Activated CD8-positive, alpha-beta memory T cell treated with anti-CD3 and anti-CD28 coated beads for 24 hours (primary cell): ENCODE results near the gene HNRNPDL.
A peak's percentile ranks its signal among the peaks of the same experiment; 100 is the strongest.
"Not testable (repeated sequence)": the region's sequence is repeated elsewhere in the genome, so short reads cannot be mapped to it uniquely, and the experiment has no call there.

Experiments used
- DNase-seq: peaks from one replicate; pipeline ENCODE4 v3.0.0-alpha.2; 2020

Gene HNRNPDL

DNA sequence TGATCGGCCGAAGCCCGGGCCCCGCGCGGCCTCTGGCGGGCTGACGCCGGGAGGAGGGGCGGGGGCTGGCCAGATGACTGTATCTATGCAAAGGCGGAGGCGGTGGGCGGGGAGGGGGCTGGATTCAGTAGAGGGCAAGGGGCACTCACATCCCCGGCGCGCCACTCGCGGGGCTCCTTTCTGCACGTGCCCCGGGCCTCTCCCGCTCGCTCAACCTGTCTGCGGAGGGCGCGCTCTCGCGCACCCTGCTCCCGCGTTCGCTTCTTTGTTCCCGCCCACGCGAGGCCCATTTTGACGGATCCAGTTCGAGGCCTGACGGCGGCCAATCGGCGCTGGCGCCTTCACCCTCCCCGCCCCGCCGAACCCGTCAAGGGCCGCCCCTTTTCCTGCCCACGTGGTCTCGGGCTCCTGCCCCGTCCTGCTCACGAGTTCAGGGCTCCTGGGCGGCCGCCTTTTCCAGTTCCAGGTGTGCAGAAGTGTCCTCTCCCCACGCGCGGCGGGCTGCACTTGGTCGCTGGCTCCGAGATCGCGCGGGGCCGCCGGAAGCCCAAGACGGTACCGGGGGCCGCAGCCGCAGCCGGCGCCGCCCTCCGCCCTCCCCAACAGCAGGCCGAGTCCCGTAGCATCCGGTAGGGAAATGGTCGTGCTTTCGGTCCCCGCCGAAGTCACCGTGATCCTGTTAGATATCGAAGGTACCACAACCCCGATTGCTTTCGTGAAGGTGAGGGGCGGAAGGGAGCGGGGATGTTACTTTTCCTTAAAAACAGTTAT, at the start of gene HNRNPDL, which contains the start of gene ENOPH1:
TSS of gene HNRNPDL (minus strand) at position 270 of the 771 bp plus-strand sequence. CDS start 772 bp downstream, outside the sequence.
TSS of gene ENOPH1 (plus strand) at position 398 of the 771 bp plus-strand sequence. CDS start at position 638, 240 bp downstream.
- peak; percentile 99 for DNase-seq

DNA sequence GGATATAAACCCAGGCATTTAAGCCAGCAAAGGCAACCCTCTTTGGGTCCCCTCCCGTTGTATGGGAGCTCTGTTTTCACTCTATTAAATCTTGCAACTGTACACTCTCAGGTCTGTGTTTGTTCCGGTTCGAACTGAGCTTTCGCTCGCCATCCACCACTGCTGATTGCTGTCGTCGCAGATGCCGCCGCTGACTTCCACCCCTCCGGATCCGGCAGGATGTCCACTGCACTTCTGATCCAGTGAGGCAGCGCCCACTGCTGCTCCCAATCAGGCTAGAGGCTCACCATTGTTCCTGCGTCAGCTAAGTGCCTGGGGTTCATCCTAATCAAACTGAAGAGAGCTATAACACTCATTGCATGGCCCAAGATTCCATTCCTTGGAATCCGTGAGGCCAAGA, 49.3 kb upstream of the HNRNPDL start:
- DNase-seq = no peak

- not testable (repeated sequence) for DNase-seq
Observed at GRCh38 chr4:82477469-82477868, 47.2 kb upstream of the HNRNPDL start.

- not testable (repeated sequence) for DNase-seq
Observed at GRCh38 chr4:82475931-82476330, 45.7 kb upstream of the HNRNPDL start.

DNA sequence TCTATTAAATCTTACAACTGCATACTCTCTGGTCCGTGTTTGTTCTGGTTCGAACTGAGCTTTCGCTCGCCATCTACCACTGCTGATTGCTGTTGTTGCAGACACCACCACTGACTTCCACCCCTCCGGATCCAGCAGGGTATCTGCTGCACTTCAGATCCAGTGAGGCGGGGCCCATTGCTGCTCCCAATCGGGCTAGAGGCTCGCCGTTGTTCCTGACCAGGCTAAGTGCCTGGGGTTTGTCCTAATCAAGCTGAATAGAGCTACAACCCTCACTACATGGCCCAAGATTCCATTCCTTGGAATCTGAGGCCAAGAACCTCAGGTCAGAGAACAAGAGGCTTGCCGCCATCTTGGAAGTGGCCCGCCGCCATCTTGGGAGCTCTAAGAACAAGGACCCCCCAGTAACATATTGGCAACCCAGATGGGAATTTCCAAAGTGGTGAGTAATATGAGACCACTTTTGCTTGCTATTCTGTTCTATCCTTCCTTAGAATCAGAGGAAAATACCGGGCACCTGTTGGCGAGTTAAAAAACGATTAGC, 43.4 kb upstream of the HNRNPDL start:
- DNase-seq = no peak

GRCh38 chr4:82473080-82473479, 42.8 kb upstream of the HNRNPDL start:
- DNase-seq = not testable (repeated sequence)

DNA sequence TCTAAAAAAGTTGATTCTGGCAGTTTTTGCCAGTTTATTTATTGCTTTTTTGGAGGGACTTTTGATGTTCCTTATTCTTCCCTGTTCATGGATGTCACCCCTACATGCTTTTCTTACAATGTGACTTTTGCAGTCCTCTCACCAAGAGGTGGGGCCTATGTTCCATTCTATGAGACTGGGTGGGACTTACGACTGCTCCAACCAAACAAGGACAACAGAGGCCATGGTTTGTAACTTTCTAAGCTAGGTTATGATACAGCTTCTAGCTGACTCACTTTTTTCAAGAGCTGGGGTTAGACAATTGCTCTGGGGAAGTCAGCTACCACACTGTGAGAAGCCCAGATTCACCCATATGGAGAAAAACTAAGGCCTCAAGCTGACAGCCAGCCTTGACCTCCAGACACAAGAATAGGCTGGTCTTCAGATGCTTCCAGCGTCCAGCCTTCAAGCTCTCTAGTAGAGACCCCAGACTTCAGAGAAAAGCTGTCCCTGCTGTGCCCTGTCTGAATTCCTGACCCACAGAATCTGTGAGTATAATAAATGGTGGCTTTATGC, 39.6 kb upstream of the HNRNPDL start:
- no peak for DNase-seq

GRCh38 chr4:82467471-82467870, 37.2 kb upstream of the HNRNPDL start:
- no peak for DNase-seq

DNA sequence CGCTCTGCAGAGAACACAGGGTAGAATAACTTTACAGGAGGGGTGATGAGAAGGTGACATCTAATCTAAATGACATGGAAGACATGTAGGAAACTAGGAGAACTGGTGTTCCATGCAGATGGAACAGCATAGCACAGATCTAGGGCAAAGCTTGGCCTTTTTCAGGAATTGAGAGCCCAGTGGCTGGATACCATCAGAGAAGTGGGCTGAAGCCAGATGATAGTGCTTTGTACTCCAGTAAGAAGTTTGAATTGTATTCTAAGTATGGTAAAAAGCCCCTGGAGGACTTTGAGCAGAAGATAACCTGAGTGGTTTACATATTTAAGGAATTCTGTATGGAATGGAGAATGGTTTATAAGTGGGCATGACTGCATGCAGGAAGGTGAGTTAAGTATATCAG, 33.0 kb upstream of the HNRNPDL start:
- DNase-seq = no peak

DNA sequence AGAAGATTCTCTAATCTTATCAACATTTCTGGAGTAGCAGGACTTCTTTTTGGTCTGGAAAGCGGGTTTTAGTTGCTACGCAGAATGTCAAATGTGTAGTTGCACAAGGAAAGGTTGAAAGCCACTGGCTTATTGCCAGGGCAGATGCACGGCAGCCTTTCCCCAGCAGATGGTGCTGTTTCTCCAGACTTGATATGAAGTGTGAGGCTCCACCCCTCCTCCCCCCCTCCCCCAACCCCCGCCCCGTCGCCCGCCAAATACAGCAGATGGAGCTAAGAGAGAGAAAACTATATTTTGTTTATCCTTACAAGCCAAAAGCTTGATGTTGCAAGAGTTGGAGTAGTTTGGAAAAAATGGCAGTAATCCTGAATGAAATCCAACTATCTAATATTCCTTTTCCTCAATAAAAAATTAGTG, 32.2 kb upstream of the HNRNPDL start:
- peak; percentile 93 for DNase-seq

GRCh38 chr4:82461710-82462109, 31.4 kb upstream of the HNRNPDL start:
- no peak for DNase-seq

GRCh38 chr4:82458729-82459128, 28.5 kb upstream of the HNRNPDL start:
- DNase-seq = no peak

DNA sequence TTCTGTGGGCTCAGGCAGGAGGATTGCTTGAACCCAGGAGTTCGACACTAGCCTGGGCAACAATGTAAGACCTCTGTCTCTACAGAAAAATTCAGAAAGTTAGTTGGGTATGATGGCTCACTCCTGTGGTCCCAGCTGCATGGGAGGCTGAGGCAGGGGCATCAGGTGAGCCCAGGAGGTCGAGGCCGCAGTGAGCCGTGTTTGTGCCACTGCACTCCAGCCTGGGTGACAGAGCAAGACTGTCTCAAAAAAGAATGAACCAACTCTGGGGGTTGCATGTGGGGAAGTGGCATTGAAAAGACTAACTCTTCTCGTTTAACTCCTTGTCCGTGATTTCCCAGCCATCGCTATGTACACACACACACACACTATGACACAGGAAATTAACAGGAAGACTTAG, 27.0 kb upstream of the HNRNPDL start:
- DNase-seq = no peak

DNA sequence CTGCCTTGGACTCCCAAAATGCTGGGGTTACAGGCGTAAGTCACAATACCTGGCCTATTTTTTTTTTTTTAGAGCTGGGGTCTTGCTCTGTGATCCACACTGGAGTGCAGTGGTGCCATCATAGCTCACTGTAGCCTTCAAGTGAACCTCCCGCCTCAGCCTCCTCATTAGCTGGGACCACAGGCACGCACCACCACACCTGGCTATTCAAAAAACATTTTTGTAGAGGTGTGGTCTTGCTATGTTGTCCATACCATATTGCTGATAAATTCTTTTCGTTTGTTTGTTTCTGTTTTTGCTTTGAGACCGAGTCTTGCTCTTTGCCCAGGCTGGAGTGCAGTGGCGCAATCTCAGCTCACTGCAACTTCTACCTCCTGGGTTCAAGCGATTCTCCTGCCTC, 21.8 kb upstream of the HNRNPDL start:
- DNase-seq = no peak

DNA sequence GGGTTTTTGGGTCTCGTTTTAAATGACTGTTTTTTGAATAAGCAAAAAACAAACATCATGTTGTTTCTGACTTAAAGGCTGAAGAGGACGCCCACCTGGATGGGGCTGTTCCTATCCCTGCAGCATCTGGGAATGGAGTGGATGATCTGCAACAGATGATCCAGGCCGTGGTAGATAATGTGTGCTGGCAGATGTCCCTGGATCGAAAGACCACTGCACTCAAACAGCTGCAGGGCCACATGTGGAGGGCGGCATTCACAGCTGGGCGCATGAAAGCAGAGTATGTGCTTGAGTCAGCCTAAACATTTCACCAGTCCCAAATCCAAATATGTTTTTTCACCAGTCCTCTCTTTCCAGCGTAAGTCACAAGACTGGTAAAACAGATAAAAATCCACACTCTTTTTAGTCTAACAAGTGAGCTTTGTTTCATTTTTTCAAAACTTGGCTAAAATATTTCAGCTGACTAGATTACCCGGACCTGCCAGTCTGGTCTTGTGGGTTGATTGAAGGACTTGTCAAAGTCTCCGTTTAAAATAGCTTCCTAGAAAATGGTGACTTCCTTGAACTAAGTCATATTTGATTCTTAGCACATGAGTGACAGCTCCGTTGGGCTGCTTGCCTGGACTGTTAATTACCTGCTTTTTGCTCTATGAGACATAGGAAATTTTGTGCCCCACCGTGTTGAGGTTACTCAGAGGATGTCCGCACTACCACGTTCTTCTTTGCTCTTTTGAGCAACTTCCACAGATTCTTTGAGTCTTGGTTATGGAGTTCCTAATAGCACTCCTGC, 20.9 kb upstream of the HNRNPDL start:
- DNase-seq = no peak

- no peak for DNase-seq
Observed at GRCh38 chr4:82447886-82448285, 17.6 kb upstream of the HNRNPDL start.

- DNase-seq = no peak
Observed at GRCh38 chr4:82439088-82439487, 8.8 kb upstream of the HNRNPDL start.

GRCh38 chr4:82437285-82438005, 7.2 kb upstream of the HNRNPDL start:
- DNase-seq = no peak

DNA sequence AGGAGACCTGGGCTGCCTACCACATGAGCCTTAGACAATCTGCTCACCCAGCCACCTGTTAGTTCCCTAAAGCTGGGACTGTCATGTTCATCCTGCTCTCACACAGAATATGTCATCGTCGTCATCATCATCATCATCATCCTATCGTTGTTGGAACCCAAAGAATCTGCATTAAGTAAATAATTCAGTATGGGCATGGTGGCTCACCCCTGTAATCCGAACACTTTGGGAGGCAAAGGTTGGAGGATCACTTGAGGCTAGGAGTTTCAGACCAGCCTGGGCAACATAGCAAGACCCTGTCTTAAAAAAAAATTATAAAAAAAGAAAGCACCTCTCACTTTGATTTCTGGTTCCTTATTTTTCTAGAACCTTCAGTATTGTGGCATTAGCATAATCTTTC, 6.5 kb upstream of the HNRNPDL start:
- DNase-seq = no peak

GRCh38 chr4:82436130-82436529, 5.9 kb upstream of the HNRNPDL start:
- no peak for DNase-seq

- no peak for DNase-seq
Observed at GRCh38 chr4:82434949-82435348, 4.7 kb upstream of the HNRNPDL start.

GRCh38 chr4:82433791-82434190, 3.5 kb upstream of the HNRNPDL start:
- no peak for DNase-seq

GRCh38 chr4:82432596-82432995, 2.3 kb upstream of the HNRNPDL start:
- no peak for DNase-seq
